Muscle layer of colon (tissue), 2 donors: ENCODE data around the gene STX2.

Experiments
- H3K27ac ChIP-seq: one replicate; pipeline ENCODE4 v1.7.0; 2013; ENCODE audit warnings: low read depth, mild to moderate bottlenecking, low read length, moderate library complexity
- H3K27me3 ChIP-seq, 2 donors: one replicate each; pipeline ENCODE4 v1.7.0; 2013; ENCODE audit warnings: low read length in 2 of 2, mild to moderate bottlenecking in 2 of 2; ENCODE audit not compliant: insufficient read depth in 2 of 2, control insufficient read depth in 1 of 2
- H3K36me3 ChIP-seq: one replicate; pipeline ENCODE4 v1.7.0; 2013; ENCODE audit warnings: mild to moderate bottlenecking, low read length; ENCODE audit not compliant: insufficient read depth
- H3K4me1 ChIP-seq: one replicate; pipeline ENCODE4 v1.7.0; 2013; ENCODE audit warnings: mild to moderate bottlenecking, low read length; ENCODE audit not compliant: insufficient read depth
- H3K4me3 ChIP-seq, 2 donors: one replicate each; pipeline ENCODE4 v1.7.0; 2013; ENCODE audit warnings: low read length in 2 of 2, low read depth in 1 of 2, mild to moderate bottlenecking in 1 of 2, moderate library complexity in 1 of 2
- H3K9ac ChIP-seq: one replicate; pipeline ENCODE4 v1.7.0; 2013; ENCODE audit warnings: low read length
- H3K9me3 ChIP-seq: one replicate; pipeline ENCODE4 v1.7.0; 2013; ENCODE audit warnings: mild to moderate bottlenecking, low read length
- donor health status: abdominal sarcoma.
- donor health status: Adenocarcinoma of cecum.

STX2 gene

GRCh38 chr12:130839770-130840404 is 837 bp upstream of the STX2 start:
- H3K27ac ChIP-seq = no peak overlapping the region

GRCh38 chr12:130838284-130838950 is 633 bp downstream of the STX2 start:
- peaks cover 4% of the 10 kb centered on the region for H3K36me3 ChIP-seq
- H3K4me3 ChIP-seq = peak overlapping the region; percentile 74 to 82
- H3K9ac ChIP-seq = peak overlapping the region; percentile 42
- peaks cover 13% of the 10 kb centered on the region for H3K4me1 ChIP-seq
- H3K27ac ChIP-seq = peak overlapping the region; percentile 70
- H3K9me3 ChIP-seq = no peaks in the 10 kb centered on the region
- no peaks in the 10 kb centered on the region for H3K27me3 ChIP-seq

More at GRCh38 chr12:130839770-130840404, 837 bp upstream of the STX2 start:
- Histone ChIP-seq H3K9me3 (no peaks in the 10 kb centered on the region), H3K4me1 (peaks cover 13% of the 10 kb centered on the region), H3K36me3 (no peaks in the 10 kb centered on the region), H3K27me3 (no peaks in the 10 kb centered on the region), H3K4me3 (peak overlapping the region; percentile 34 to 84), H3K9ac (no peak overlapping the region)

DNA sequence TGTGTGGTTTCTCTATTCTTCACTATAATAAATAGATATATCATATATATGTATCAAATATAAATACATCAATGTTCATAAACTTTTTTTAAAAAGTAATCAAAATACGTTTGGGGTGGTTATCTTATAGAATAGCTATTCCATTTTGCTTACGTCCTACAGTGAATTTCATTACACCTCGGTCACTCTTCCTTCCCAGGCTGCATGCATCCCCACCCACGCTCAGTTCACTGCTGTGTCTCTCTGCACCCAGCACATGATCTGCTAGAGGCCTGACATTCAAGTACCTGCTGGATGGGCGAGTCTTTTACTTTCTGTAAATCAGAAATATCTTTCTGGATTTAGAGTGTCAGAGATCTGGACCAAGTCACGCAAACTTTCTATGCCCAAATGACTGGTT is 3.6 kb downstream of the STX2 start:
- H3K27me3 ChIP-seq = no peaks in the 10 kb centered on the region
- H3K4me3 ChIP-seq = no peak overlapping the region
- peaks cover 4% of the 10 kb centered on the region for H3K36me3 ChIP-seq
- no peak overlapping the region for H3K9ac ChIP-seq
- no peaks in the 10 kb centered on the region for H3K9me3 ChIP-seq
- peaks cover 19% of the 10 kb centered on the region for H3K4me1 ChIP-seq
- no peak overlapping the region for H3K27ac ChIP-seq

DNA sequence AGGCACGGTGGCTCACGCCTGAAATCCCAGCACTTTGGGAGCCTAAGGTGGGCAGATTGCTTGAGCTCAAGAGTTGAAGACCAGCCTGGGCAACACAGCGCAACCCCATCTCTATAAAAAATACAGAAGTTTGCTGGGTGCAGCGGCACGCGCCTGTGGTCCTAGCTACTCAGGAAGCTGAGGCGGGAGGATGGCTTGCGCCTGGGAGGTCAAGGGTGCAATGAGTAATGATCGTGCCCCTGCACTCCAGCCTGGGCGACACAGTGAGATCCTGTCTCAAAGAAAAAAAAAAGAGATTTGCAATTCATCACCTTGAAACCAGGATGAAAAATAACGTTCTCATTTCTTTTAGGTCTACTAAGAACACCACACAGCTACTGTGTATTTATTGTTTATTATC is 4.0 kb downstream of the STX2 start:
- Histone ChIP-seq H3K27me3 (no peaks in the 10 kb centered on the region), H3K36me3 (peaks cover 4% of the 10 kb centered on the region), H3K4me3 (no peak overlapping the region), H3K4me1 (peaks cover 18% of the 10 kb centered on the region), H3K9ac (no peak overlapping the region), H3K27ac (no peak overlapping the region), H3K9me3 (no peaks in the 10 kb centered on the region)

DNA sequence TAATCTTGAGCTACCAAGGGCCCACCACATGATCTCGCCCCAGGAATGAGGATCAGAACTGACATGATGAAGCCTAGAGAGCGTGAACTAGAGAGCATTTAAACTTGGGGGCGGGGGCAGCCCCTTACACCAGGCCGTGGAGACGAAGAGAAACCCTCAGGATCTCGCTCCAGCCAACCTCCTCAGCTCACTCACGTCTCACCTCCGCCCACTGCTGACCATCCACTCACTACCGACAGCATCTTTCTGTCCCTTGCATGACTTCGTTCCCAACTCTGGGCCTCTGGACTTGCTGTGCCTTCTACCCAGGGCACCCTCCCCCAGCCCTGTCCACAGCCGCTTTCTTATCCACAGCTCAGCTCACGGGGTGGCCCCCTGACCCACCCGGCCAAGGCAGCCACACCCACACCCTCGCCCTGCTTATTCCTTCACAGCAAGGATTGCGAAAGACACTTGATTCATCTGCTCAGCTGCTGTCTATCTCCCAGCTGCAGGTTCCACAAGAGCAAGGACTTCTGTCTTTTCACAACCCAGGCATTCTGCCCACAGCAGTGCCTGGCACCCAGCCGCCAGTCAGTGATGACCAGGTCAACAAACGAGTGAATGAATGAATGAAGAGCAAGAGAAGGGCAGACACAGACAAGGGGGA is 6.4 kb downstream of the STX2 start:
- Histone ChIP-seq H3K9me3 (no peaks in the 10 kb centered on the region), H3K27ac (no peak overlapping the region), H3K36me3 (peaks cover 4% of the 10 kb centered on the region), H3K27me3 (no peaks in the 10 kb centered on the region), H3K4me3 (no peak overlapping the region), H3K4me1 (peaks cover 17% of the 10 kb centered on the region), H3K9ac (no peak overlapping the region)

GRCh38 chr12:130831876-130832405 is 7.1 kb downstream of the STX2 start:
- peaks cover 21% of the 10 kb centered on the region for H3K4me1 ChIP-seq
- peaks cover 4% of the 10 kb centered on the region for H3K36me3 ChIP-seq
- no peak overlapping the region for H3K4me3 ChIP-seq
- no peaks in the 10 kb centered on the region for H3K9me3 ChIP-seq
- no peak overlapping the region for H3K9ac ChIP-seq
- H3K27me3 ChIP-seq = no peaks in the 10 kb centered on the region
- no peak overlapping the region for H3K27ac ChIP-seq

- Histone ChIP-seq H3K27me3 (no peaks in the 10 kb centered on the region), H3K9me3 (no peaks in the 10 kb centered on the region), H3K27ac (no peak overlapping the region), H3K9ac (no peak overlapping the region), H3K4me1 (peaks cover 21% of the 10 kb centered on the region), H3K4me3 (no peak overlapping the region), H3K36me3 (peaks cover 4% of the 10 kb centered on the region)
These were observed 7.8 kb downstream of the STX2 start for GRCh38 chr12:130831246-130831645.

GRCh38 chr12:130830246-130830551 is 8.9 kb downstream of the STX2 start:
- Histone ChIP-seq H3K27ac (no peak overlapping the region), H3K36me3 (peaks cover 4% of the 10 kb centered on the region), H3K9me3 (no peaks in the 10 kb centered on the region), H3K9ac (no peak overlapping the region), H3K4me1 (peaks cover 21% of the 10 kb centered on the region), H3K27me3 (no peaks in the 10 kb centered on the region), H3K4me3 (no peak overlapping the region)

GRCh38 chr12:130829391-130830245 is 9.4 kb downstream of the STX2 start:
- H3K27me3 ChIP-seq = no peaks in the 10 kb centered on the region
- H3K4me1 ChIP-seq = peaks cover 21% of the 10 kb centered on the region
- no peak overlapping the region for H3K4me3 ChIP-seq
- H3K9ac ChIP-seq = no peak overlapping the region
- H3K27ac ChIP-seq = no peak overlapping the region
- peaks cover 4% of the 10 kb centered on the region for H3K36me3 ChIP-seq
- no peaks in the 10 kb centered on the region for H3K9me3 ChIP-seq

- Histone ChIP-seq H3K9me3 (no peaks in the 10 kb centered on the region), H3K27ac (no peak overlapping the region), H3K4me3 (no peak overlapping the region), H3K36me3 (peaks cover 3% of the 10 kb centered on the region), H3K27me3 (no peaks in the 10 kb centered on the region), H3K9ac (no peak overlapping the region), H3K4me1 (peaks cover 21% of the 10 kb centered on the region)
These were observed 10.2 kb downstream of the STX2 start for GRCh38 chr12:130828895-130829294.

DNA sequence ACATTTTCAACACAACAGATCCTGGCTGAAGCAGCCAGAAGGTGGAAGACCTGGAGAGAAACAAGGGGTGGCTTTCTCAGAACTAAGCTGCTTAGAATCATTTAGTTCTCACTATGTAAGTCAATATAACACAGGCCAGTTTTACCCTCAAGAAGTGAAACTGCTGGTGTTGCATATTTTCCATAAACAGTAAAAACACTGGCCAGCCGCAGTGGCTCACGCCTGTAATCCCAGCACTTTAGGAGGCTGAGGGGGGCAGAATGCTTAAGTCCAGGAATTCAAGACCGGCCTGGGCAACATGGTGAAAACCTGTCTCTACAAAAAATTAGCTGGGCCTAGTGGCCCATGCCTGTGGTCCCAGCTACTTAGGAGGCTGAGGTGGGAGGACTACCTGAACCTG is 11.6 kb downstream of the STX2 start:
- Histone ChIP-seq H3K27ac (no peak overlapping the region), H3K9ac (no peak overlapping the region), H3K36me3 (peaks cover 11% of the 10 kb centered on the region)

More for the DNA sequence above, 11.6 kb downstream of the STX2 start:
- Histone ChIP-seq H3K27me3 (no peaks in the 10 kb centered on the region), H3K9me3 (no peaks in the 10 kb centered on the region), H3K4me1 (peaks cover 15% of the 10 kb centered on the region), H3K4me3 (no peak overlapping the region)
